Body of pancreas (tissue), 4 donors: ENCODE measurements around the gene BNIPL. TPM values are rescaled to one million over a fixed set of nuclear protein-coding genes. Genes with fewer than 3 reads are reported as not detected.

ENCODE experiments used
- ATAC-seq: fragments of 150-250 bp; one replicate; pipeline ENCODE4 v1.9.1; 2016
- DNase-seq, 4 donors: peaks; one replicate each; pipeline ENCODE4 v3.0.0-alpha.2; 2019
- H3K27ac ChIP-seq, 4 donors: fragments of 200-600 bp; sonication (generic); 1 replicate in 3 of 4; 2 replicates in 1 of 4; pipeline versions ENCODE4 v1.5.1 to v1.6.1; 2016 to 2019; ENCODE audit warnings: mild to moderate bottlenecking in 1 of 4, mixed read lengths in 1 of 4, moderate library complexity in 1 of 4
- H3K27me3 ChIP-seq, 2 donors: fragments of 200-600 bp; sonication (generic); one replicate each; pipeline ENCODE4 v1.6.0; 2016; ENCODE audit warnings: mild to moderate bottlenecking in 1 of 2
- H3K36me3 ChIP-seq, 2 donors: fragments of 200-600 bp; sonication (generic); replicated peaks in 1 of 2; 2 replicates each; pipeline ENCODE4 v1.5.1; 2016; ENCODE audit warnings: low read depth in 2 of 2; ENCODE audit not compliant: insufficient read depth in 1 of 2
- H3K4me1 ChIP-seq: fragments of 200-600 bp; sonication (generic); one replicate; pipeline ENCODE4 v1.6.0; 2016
- H3K4me3 ChIP-seq, 2 donors: fragments of 200-600 bp; sonication (generic); 1 replicate in 1 of 2; 2 replicates in 1 of 2; pipeline ENCODE4 v1.5.1; 2016 to 2019
- H3K9me3 ChIP-seq, 3 donors: fragments of 200-600 bp; sonication (generic); 1 replicate in 2 of 3; 2 replicates in 1 of 3; pipeline ENCODE4 v1.5.1; 2016
- POLR2A ChIP-seq, 3 donors: fragments of 450-650 bp; IDR thresholded peaks; one replicate each; pipeline ENCODE4 v1.6.1; 2016; ENCODE audit warnings: antibody characterized with exemption in 3 of 3, mild to moderate bottlenecking in 2 of 3
- WGBS, 2 donors: methylation state at CpG; one replicate each; pipeline ENCODE4 v1.1.5; 2017; 5-methylcytosine and 5-hydroxymethylcytosine counted together
- intact Hi-C: fragments of 100-400 bp; cut with DNase I; formaldehyde crosslinking; loops from one replicate; pipeline ENCODE4 v1.15.1; 2023
- total RNA-seq, 2 donors: library from RNA; depleted of rRNA; stranded (reverse); fragments of >200 nt; gene quantifications; one replicate each; pipeline ENCODE4 v1.1.0, GENCODE V29; 2016
- TF ChIP-seq, protein P1 (sequence below), 7 experiments: fragments of 450-650 bp in 4 of 7; fragments of 200-600 bp in 3 of 7; sonication (generic) in 3 of 7; IDR thresholded peaks; one replicate each; pipeline ENCODE4 v1.5.1; 2016 to 2019; ENCODE audit warnings: antibody characterized with exemption in 7 of 7

The BNIPL gene
- total RNA-seq, 2 donors from 2014 or later = 0.26 TPM; not detected in 1

DNA sequence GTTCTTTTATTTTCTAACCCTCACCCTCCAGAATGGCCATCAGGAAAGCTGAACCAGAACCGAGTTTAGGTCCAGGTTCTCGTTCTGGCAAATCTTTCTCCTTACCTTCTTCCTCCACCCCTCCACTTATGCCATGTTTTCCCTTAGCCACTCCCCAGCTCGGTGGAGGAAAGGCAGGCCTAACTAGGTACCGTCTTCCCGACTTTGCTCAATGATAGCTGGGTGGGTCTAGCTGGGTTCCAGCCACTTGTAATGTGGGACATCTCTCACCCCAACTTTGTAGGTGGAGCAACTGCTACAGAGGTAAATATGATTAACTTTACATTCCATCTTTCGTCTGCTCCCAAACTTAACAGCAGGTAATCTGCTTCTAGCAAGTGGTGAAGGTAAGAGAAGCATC, 646 bp downstream of the BNIPL start:
- no peak for ATAC-seq
- Histone ChIP-seq H3K27me3 (no peaks in the 10 kb centered on the region), H3K27ac (no peak overlapping the region), H3K4me3 (no peak overlapping the region), H3K9me3 (no peaks in the 10 kb centered on the region), H3K36me3 (peaks cover 0 to 5% of the 10 kb centered on the region in 2 donors), H3K4me1 (no peaks in the 10 kb centered on the region)
- DNase-seq = no peak
- 71 to 81% methylated on average over 6 of the region's 6 CpGs for WGBS, 2 donors
- TF ChIP-seq, protein P1, sequence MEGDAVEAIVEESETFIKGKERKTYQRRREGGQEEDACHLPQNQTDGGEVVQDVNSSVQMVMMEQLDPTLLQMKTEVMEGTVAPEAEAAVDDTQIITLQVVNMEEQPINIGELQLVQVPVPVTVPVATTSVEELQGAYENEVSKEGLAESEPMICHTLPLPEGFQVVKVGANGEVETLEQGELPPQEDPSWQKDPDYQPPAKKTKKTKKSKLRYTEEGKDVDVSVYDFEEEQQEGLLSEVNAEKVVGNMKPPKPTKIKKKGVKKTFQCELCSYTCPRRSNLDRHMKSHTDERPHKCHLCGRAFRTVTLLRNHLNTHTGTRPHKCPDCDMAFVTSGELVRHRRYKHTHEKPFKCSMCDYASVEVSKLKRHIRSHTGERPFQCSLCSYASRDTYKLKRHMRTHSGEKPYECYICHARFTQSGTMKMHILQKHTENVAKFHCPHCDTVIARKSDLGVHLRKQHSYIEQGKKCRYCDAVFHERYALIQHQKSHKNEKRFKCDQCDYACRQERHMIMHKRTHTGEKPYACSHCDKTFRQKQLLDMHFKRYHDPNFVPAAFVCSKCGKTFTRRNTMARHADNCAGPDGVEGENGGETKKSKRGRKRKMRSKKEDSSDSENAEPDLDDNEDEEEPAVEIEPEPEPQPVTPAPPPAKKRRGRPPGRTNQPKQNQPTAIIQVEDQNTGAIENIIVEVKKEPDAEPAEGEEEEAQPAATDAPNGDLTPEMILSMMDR (IDR thresholded peaks at IDR 0.05) = no peak
- no peak for TF ChIP-seq POLR2A (IDR thresholded peaks at IDR 0.05)
- intact Hi-C loops = no loop called here

- no peak for DNase-seq
- no peak for ATAC-seq
- no peaks in the 10 kb centered on the region for H3K9me3 ChIP-seq
- no peak overlapping the region for H3K4me3 ChIP-seq
- no peak for TF ChIP-seq POLR2A (IDR thresholded peaks at IDR 0.05)
- TF ChIP-seq, protein P1 (IDR thresholded peaks at IDR 0.05) = no peak
- no peaks in the 10 kb centered on the region for H3K27me3 ChIP-seq
- H3K4me1 ChIP-seq = no peaks in the 10 kb centered on the region
- no peaks in the 10 kb centered on the region for H3K36me3 ChIP-seq
- intact Hi-C loops = no loop called here
- 77 to 89% methylated on average over 3 of the region's 3 CpGs for whole genome bisulfite sequencing, 2 donors
- no peak overlapping the region for H3K27ac ChIP-seq
These were observed 3.1 kb downstream of the BNIPL start for GRCh38 chr1:151039521-151039920.

GRCh38 chr1:151043163-151043562, 6.8 kb downstream of the BNIPL start:
- Histone ChIP-seq H3K36me3 (no peaks in the 10 kb centered on the region), H3K9me3 (no peaks in the 10 kb centered on the region), H3K27ac (no peak overlapping the region), H3K4me3 (no peak overlapping the region), H3K4me1 (peaks cover 5% of the 10 kb centered on the region), H3K27me3 (no peaks in the 10 kb centered on the region)
- 69 to 78% methylated on average over 1 of the region's 1 CpG for WGBS, 2 donors
- intact Hi-C loops = no loop called here
- DNase-seq (no peak), ATAC-seq (no peak)
- TF ChIP-seq POLR2A (IDR thresholded peaks at IDR 0.05) = no peak
- TF ChIP-seq, protein P1 (IDR thresholded peaks at IDR 0.05) = no peak

- Histone ChIP-seq H3K4me1 (peaks cover 13% of the 10 kb centered on the region), H3K27me3 (no peaks in the 10 kb centered on the region), H3K9me3 (no peaks in the 10 kb centered on the region), H3K27ac (peak within 1 kb of the TSS; percentile 63 to 79 (median 72)), H3K36me3 (peaks cover 0 to under 1% of the 10 kb centered on the region in 2 donors), H3K4me3 (peak within 1 kb of the TSS; percentile 35 to 53)
- ATAC-seq (peak; percentile 76), DNase-seq (peak; percentile 57 to 77 (median 66))
- intact Hi-C loops = no loop called here
- TF ChIP-seq, protein P1 (IDR thresholded peaks at IDR 0.05) = no peak
- peak in 2 of 3 donors; percentile 5 to 57 for TF ChIP-seq POLR2A (IDR thresholded peaks at IDR 0.05)
- WGBS, 2 donors = 0% methylated on average over 1 to 29 of the region's 29 CpGs
These were observed 11.2 kb downstream of the BNIPL start, which contains the start of gene C1orf56 for GRCh38 chr1:151047591-151047924. Gene C1orf56 (plus strand): TSS chr1:151047751. CDS start chr1:151047848, 97 bp downstream.

DNA sequence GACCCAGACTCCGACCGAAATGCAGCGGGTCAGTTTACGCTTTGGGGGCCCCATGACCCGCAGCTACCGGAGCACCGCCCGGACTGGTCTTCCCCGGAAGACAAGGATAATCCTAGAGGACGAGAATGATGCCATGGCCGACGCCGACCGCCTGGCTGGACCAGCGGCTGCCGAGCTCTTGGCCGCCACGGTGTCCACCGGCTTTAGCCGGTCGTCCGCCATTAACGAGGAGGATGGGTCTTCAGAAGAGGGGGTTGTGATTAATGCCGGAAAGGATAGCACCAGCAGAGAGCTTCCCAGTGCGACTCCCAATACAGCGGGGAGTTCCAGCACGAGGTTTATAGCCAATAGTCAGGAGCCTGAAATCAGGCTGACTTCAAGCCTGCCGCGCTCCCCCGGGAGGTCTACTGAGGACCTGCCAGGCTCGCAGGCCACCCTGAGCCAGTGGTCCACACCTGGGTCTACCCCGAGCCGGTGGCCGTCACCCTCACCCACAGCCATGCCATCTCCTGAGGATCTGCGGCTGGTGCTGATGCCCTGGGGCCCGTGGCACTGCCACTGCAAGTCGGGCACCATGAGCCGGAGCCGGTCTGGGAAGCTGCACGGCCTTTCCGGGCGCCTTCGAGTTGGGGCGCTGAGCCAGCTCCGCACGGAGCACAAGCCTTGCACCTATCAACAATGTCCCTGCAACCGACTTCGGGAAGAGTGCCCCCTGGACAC, 11.7 kb downstream of the BNIPL start:
- ATAC-seq (peak; percentile 83), DNase-seq (peak; percentile 71 to 85 (median 80))
- Histone ChIP-seq H3K36me3 (peaks cover 0 to 5% of the 10 kb centered on the region in 2 donors), H3K4me3 (peak overlapping the region; percentile 35 to 53), H3K4me1 (peaks cover 13% of the 10 kb centered on the region), H3K27ac (peak overlapping the region; percentile 63 to 79 (median 72)), H3K27me3 (no peaks in the 10 kb centered on the region), H3K9me3 (no peaks in the 10 kb centered on the region)
- WGBS, 2 donors = 0% methylated on average over 7 to 48 of the region's 48 CpGs
- intact Hi-C loops = no loop called here
- TF ChIP-seq POLR2A (IDR thresholded peaks at IDR 0.05) = peak; percentile 8 to 43 (median 40)
- TF ChIP-seq, protein P1 (IDR thresholded peaks at IDR 0.05) = peak in 4 of 7 experiments; percentile 42 to 65 (median 56)
